NCI-H82 (cell line): ENCODE measurements around the gene DCT.

Source experiments
- DNase-seq: peaks from one replicate; lab custom pipeline; 2025; lab: John Stamatoyannopoulos, UW

The DCT gene

DNA sequence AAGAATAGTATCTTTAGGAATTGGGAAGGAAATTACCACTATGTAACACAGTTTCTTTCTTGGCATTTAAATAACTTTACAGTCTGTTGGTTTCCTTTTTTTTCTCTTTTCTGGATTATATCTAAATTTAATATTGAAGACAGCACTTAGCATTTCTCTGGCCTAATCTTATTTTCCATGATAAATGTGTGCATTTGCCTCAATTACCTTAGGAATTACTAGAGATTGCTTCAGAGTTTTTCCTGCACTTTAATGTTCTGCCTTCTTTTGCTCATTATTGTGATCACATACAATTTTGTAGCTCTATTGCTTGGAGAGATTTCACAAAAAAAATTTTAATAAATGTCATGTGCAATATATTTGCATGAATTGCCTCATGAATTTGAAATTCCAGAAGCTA is 25.1 kb downstream of the DCT start:
- DNase-seq, result no peak

DNA sequence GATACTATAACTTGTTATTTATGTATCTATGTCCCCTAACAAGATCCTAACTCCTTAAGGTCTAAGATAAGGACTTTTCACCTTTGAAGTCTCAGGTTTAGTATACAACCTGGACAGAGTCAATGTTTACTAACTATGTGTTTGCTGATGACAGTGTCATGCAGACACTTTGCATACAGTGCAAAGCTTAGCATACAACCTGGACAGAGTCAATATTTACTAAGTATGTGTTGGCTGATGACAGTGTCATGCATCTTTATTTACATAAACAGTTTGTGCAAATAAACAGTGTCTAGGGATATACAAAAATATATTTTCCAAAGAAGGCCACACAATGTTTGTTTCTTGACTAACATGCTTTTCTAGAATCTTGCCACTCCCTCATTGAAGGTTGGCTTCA is 34.7 kb downstream of the DCT start:
- no peak for DNase-seq

DNA sequence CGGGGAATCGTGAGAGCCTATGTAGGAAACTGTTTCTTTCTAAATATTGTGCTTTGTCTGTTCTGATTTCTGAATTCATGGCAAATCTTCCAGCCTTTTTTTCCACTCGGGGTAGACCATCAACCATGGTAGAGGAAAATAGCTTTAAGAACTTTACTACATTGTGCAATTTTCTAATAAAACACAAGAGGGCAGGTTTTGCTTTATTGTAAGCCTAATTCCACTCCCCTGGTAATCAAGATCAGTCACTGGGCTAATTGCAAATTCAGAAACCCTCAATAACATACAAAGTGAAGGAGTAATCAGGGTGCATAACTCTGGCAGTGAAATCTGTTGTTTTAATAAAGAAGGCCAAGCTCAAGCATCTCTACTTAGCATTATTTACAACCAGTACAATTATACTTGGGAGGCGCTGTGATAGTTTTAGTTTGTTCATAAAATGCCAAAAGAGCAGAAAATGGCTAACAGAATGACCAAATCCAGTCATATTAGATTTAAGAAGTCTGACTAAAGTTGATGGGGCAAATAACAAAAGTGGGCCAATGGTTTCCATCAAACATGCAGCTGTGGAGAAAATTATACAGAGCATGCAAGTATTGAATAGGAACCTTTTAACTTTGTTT is 43.8 kb downstream of the DCT start:
- peak; percentile 91 for DNase-seq

DNA sequence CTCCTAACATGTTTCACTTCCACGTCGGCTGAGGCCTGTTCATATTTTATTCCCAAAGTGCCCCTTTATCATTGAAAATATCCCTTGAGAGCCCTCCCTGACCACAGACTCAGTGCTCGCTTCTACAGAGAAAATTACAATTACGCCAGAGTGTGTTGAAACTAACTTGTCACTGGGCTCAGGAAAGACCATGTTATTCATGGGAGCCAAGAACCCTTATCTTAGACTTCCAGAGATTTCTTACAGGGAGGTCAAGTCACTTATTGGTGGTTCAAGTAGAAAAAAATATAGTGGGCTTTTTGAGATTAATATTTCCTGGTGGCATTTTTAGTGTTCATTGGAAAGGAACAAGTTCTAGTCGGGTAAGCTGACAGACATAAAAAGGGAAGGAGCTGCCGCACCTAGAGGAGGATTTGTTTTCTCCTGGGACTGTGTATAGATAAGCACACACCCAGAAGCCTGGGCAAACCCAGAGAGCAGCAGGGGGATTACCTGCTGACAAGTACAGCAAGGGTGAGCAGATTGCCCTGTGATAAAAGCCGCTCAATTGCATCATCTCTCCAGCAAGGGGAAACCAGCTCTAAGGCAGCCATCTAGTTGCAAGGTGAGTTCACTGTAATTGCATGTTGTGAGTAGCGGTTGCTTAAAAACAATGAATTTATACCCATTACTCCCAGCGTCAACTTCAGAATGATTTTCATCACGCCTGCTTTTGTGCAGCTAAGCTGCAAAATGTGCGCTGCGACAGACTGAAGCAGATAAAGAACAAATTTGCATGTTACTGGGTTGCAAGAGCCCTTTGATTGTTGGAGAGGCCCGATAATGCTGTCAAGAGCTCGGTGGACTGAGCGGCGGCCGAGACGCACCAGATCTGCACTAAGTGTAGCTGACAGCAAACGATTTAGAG is 46.2 kb downstream of the DCT start:
- peak; percentile 100 for DNase-seq

DNA sequence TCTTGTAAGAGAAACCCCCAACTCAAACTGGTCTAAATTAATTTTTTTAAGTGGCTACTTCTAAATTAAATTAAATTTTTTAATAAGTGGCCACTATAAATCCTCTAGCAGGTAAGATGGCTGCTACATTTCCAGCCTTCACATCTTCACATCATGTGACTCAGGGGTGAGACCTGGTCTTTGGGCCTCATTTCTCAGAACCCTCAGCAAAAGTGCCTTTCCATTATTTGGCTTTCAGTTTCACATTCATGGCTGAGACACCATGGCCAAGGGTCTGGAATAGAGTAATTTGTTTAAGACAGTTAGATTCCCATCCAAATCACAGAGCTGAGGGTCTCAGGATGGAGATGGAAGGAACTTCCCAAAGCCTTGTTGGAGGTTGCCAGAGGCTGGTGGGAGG is 47.5 kb downstream of the DCT start:
- DNase-seq, result peak; percentile 38

DNA sequence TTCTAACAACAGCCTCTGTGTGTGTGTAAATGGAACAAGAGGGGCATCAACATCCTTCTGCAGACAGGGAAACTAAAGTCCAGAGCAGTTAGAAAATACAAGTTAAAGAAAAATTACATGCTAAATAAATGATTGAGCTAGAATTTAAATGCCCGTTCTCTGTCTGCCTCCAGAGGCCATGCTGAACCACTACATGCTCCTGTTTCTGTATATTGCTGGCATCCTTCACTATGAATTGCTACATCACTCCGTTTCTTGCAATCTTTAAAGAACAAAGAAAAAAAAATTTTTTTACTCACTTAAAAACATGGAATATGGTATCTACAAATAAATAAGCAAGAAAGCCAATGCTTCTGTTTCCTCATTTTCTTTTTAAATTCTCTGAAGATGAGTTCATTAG is 47.9 kb downstream of the DCT start:
- no peak for DNase-seq

DNA sequence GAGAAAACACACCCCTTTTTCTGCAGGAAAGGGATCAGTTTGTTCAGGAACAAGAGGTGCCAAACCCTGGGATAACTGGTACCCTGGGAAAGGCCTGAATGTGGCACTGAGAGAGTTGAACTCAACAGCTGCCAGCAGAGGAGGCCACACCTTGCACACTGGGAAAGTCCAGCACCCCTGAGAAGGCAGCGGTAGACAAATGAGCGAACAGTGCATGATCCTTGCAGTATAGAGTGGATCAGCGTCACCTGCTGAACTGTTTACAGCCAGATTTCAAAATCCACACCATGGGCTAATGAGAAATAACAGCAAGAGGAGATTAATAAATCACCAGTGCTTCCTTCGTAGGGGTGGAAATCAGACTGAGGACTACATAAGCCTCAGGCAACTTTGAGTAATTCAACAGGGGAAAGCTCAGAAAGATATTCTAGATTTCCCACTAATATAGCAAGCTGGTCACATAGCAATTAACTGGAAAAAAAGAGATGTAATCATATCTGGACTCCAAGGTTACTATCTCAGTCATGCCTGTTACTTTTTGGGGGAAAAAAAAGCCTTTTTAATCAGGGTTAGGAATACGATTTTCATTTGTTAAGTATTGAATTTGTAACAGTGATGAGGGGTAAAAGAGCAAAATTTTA is 52.0 kb downstream of the DCT start:
- DNase-seq, result peak; percentile 82

DNA sequence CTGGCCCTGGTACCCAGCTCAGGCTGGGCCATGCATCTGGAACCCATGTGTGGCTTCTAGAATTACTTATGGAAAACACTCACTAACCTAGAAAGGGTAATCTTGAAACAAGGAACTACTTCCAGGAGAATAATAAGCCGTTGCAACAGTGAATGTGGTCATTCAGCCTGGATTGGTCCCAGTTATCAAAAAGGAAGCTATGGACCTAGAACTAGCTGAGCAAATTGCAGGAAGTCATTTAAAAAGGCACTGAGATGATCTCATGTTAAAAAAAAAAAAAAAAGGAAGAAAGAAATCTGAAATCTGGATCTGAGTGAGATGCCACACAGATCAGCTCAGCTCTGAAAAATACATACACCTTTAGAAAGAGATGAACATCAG is 59.6 kb downstream of the DCT start:
- DNase-seq, result no peak

DNA sequence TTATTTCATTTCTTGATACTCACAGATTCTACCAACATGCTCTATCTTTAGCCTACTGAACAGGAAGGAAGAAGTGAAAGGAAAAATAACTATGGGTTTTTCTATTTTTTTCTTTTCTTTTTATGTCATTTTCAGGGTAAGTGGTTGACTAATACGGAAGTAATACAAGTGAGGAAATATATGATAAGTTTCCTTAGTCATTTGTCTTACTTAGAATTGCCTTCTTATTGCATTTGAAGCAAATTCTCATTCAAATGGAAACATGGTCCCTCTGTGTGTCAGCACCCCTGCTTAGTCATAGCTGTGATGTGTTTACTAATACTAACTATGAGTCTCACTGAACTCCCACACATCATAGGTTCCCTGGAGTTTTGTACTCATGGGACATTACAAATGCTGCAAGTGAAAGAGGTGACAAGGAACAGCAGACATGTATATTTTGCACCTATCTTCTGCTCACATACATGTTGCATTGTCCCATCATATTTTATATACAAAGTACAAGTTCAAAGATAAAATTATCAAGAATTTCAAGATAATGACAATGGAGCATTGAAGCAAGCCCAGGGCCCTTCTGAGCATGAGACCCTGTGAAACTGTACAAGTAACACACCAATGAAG is 60.1 kb downstream of the DCT start:
- no peak for DNase-seq

DNA sequence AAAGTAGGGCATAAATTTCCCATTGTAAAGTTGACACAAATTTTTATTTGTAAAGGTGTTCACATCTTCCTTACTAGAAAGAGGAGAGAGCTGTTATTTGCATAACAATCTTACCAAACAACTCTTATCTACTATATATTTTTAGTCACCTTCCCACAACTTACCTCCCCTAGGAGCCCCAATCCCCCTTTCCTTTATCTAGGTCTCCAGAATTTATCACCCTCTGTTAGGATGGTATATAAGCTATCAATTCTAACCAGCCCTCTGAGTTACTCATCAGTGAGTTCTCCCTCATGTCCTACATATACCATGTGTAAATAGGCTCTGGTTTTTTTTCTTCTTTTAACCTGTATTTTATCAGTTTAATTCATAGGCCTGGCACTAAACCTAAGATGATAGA is 62.2 kb downstream of the DCT start:
- peak; percentile 32 for DNase-seq

DNA sequence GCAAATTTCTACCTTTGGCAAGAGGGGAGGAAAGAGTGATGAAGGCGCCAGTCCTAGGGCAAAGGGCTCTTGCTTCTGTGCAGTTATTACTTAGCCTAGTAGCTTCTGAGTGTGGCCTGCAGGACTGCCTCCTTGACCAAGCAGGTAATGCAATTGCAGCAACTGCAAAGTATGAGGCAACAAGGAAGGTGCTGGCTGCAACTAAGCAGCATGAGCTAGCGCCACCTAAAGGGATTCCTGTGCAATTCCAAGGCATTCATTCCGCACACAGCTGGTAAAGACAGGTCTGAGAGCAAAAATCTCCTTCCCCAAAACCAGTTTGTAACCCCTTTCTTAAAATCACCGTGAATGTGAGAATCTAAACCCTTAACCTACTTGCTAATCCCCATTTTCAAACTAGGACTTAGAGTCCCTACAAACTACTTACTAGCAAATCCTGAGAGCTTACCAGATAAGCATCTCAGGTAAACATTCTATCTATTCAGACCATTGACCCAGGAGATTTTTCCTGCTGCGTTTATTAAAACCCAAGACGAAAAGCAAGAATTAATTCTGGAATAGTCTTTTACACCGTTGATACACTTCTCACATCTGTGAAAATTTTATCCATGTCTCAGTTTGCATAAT is 62.9 kb downstream of the DCT start:
- DNase-seq, result peak; percentile 98

DNA sequence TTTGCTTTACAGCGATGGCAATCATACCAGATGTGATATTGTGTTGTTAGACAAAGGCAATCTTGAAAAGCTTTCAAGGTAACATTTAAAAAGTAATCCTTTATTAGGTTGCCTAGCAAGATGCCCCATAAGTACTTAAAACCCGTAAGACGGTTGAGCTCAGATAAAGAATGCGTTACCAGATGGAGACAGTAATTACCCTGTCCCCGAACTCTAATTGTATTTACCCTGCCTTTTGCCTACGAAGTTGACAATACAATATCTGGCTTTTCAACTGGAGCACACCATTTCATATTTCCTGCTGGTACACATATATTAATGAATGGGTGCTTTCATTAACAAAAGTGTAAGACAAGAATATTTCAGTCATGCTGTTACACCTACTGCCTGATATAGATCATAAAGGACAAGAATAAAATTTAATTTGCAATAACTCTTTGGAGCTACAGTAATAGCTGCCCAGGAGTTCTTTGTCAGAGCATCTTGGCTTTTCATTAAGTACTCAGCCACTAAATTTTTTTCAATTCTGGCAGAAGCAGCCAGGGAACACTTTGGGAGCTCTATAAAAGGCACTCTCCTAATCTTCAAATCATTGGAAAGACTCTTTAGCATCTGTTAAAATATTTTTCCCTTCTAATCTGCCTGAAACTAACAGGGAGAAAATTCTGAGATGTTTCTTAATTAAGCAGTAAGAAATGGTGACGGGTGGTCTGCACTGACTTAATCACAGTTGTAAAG is 63.8 kb downstream of the DCT start:
- DNase-seq, result peak; percentile 99

DNA sequence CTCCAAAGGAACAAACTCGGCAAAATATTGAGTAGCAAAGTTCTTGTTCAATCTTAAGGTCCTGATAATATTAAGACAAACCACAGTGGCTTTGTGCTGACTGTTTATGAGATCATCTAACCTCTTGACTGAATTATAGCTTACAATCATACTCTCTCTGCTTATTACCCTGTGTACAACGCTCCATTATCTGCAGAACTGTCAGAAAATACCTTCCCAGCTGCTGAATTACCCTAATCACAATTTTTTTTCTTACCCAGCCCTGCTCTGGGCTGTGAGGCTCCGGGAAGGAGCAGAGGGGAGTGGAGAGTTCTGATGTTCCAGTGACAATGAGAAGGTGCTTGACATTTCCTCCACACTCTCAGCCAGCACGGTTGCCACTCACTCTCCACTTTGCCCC is 64.8 kb downstream of the DCT start:
- peak; percentile 90 for DNase-seq

DNA sequence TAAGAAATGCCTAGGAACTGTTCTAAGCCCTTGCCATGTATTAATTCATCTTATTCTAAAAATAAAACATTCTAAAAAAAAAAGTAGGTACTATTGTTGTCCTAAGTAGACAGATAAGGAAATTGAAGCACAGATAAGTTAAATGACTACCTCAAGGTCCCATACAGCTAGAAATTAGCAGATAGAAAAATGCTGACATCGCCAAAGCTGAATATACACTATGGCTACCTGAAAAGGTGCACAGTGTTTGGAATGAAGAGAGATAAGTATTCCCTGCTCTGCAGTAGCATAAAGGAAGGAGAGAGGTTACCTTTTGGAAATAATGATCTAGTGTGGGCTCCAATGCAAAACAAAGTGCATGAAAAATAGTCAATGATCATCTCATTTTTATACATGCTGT is 65.3 kb downstream of the DCT start:
- DNase-seq, result no peak

DNA sequence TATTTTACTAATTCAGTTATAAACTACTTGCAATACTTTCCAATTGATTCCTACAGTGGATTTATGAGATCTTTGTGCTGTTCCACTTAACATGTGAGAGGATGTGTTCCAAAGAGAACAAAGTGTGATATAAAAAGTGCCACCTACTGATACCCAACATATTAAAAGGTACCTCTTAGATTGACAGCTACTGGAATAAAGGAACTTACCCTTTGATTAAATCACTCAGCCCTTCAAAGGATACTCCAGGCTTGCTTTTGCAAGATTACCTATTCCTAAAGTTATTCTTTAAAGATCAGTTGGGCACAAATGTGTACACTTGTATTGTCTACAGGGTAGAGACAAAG is 65.9 kb downstream of the DCT start:
- DNase-seq, result no peak

DNA sequence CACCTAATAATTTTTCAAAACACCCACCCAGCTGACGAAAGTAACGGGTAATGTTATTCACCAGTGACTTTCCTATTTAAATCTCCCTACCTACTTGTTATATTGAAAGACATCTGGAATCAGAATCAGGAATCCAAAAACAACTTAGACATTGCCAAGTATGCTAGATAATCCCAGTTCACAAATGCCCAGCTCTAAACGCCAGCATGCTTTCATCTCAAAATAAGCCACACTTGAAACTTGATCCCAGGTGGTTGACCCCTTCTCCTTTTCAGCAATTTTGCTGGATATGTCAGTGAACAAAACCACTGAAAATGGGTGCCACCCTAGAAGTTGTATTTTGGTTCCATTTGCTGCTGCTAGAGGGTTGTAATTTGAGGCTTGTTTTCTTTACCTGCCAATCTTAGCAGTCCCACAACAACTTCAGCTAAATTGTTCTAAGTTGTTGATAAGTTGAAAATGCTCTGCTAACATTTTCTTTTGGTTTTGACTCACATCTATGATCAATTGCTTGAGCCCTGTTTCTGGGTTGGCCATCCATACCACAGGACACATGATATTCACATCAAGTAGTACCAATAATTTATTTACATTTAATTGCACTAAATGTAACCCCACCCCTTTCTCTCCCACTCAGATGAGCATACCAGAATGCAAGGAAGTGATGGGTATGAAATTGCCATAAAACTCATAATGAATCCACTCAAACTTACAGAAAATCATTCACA is 66.4 kb downstream of the DCT start:
- DNase-seq, result peak; percentile 64

DNA sequence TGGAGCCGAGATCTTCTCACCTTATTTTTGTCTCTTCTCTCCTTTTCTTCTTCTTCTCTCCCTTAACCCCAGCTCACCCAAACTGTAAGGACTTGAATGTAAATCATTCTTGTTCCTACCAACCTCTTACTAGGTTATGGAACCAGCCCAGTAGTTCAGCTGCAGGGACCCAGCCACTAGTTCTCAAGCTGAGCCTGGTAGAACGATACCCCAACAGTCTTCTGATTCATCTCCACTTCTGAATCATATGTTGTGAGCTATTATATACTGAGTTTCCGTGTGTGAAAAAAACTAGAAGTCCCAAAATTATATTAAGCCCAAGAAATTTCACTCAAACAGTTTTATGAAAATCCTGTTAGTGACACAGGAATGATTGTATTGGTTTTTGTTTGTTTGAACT is 67.7 kb downstream of the DCT start:
- no peak for DNase-seq

DNA sequence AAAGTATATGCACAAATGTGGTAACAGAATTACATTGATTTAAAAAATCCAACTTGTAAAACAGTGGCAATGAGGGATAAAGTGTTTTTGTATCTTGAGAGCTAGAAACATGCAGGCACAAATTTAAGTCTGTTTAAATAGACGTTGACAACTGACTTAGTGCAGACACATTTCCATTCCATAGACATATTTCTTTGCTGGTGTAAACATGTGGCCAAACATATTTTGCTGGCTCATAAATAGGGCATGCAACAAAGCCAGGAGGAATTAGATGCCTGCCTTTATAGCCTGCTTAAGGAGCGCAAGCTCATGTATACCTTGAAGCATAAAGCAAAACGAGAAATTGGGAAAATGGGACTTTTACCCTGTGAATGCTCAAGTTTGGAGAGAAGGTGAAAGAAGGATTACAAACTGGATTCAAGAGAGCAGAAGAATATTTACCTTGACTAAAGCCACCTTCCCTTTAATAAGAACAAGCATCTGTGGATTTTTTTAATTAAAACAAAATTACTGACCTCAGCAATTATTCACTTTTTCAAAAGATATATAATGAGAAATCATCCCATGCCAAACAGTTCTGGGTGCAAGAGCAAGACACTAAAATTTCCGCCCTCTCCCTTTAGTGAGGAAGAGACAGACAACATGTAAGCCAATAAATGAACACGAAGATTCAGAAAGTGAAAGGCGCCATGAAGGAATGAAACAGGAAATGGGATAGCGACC is 71.0 kb downstream of the DCT start:
- DNase-seq, result no peak

DNA sequence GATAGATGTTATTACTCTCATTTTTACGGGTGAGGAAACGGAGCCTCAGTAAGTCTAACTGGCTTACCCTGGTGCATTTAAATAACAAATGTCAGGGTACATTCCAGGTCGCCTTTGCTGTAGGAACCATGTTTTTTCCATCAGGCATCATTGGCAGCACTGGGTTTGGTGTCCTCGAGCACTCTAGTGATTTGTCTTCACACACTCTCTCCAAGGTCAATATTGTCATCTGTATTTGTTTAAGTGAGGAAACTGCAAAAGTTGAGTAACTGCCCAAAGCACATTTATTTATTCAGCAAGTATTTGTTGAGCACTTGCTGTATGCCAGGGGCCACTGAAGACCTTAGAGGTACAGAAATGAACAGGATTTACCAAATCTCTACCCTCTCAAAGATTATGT is 78.6 kb downstream of the DCT start:
- no peak for DNase-seq

DNA sequence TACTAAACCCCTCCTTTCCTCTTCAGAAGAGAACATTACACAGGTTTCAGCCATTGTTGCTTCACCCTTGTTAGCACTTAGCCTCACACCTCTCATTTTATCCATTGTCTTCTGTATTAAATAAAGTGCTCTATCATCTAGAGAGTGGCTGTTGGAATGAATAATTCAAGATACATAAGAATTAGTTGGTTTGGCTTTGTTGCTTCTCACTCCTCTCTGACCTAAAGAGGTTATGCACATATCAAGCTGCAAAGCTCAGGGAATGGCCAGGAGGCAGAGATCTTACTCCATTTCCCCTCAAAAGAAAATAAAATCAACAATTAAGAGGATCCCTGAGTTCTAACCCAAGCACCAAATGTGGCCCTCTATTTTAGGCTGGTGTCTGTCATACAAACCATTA is 79.7 kb downstream of the DCT start:
- no peak for DNase-seq
